Glutamatergic neuron (in vitro differentiated cells): ENCODE measurements around the gene DPYSL3. TPM values are rescaled to one million over a fixed set of nuclear protein-coding genes. Genes with fewer than 3 reads are reported as not detected.

ENCODE experiments used
- DNase-seq: peaks from one replicate; pipeline ENCODE4 v3.0.0; 2022
- H3K27ac Mint-ChIP-seq: one replicate; pipeline ENCODE4 v1.8.0; 2020; ENCODE audit warnings: mild to moderate bottlenecking, mixed read lengths, inconsistent platforms; ENCODE audit not compliant: unreplicated experiment
- H3K27me3 Mint-ChIP-seq: one replicate; pipeline ENCODE4 v1.8.0; 2020; ENCODE audit warnings: mild to moderate bottlenecking, moderate library complexity, mixed read lengths, inconsistent platforms; ENCODE audit not compliant: unreplicated experiment
- H3K36me3 Mint-ChIP-seq: one replicate; pipeline ENCODE4 v1.8.0; 2020; ENCODE audit warnings: mild to moderate bottlenecking, mixed read lengths, inconsistent platforms; ENCODE audit not compliant: unreplicated experiment
- H3K4me1 Mint-ChIP-seq: one replicate; pipeline ENCODE4 v1.8.0; 2020; ENCODE audit warnings: mild to moderate bottlenecking, low read depth, mixed read lengths, inconsistent platforms; ENCODE audit not compliant: unreplicated experiment
- H3K4me3 Mint-ChIP-seq: one replicate; pipeline ENCODE4 v1.8.0; 2020; ENCODE audit warnings: mild to moderate bottlenecking, mixed read lengths, inconsistent platforms; ENCODE audit not compliant: unreplicated experiment
- H3K9me3 Mint-ChIP-seq: one replicate; pipeline ENCODE4 v1.8.0; 2020; ENCODE audit warnings: mild to moderate bottlenecking, moderate library complexity, mixed read lengths, inconsistent platforms; ENCODE audit not compliant: unreplicated experiment
- total RNA-seq: library from RNA; stranded (reverse); fragmentation: NEBNext Ultra II Directional; extraction: Animal tissue kit (Norgen Biotek cat#: 25700); gene quantifications from one replicate; pipeline ENCODE4 v1.2.1, GENCODE V29; 2021; ENCODE audit not compliant: unreplicated experiment
- TF ChIP-seq, protein P1 (sequence below): fragments of 200-600 bp; sonication (generic); IDR thresholded peaks from one replicate; pipeline ENCODE4 v1.5.0; 2021; ENCODE audit not compliant: partially characterized antibody, unreplicated experiment

The DPYSL3 gene
- total RNA-seq, 1 donor from 2014 or later = 571 TPM

DNA sequence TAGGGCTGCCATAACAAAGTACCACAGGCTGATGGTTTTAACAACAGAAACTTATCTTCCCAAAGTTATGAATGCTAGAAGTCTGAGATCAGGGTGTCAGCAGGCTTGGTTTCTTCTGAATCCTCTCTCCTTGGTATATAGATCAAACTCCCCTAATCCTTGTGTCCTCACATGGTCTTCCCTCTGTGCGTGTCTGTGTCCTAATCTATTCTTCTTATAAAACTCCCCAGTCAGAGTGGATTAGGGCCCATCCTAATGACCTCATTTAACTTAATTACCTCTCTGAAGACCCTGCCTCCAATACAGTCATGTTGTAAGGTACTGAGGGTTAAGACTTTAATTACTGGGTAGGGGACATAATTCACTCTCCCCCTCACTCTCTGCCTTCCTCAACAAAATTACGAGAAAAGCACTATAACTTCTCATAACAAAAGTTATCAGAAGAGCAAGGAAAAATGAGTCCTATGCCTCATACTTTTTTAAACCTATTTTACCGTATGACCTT lies 68.6 kb downstream of the DPYSL3 start:
- Mint-ChIP-seq H3K4me1 (peaks cover 43% of the 10 kb centered on the region), H3K27ac (no peak overlapping the region), H3K4me3 (peak overlapping the region; percentile 21), H3K36me3 (peaks cover 9% of the 10 kb centered on the region), H3K27me3 (peaks cover 2% of the 10 kb centered on the region), H3K9me3 (peaks cover 4% of the 10 kb centered on the region)
- no peak for DNase-seq
- TF ChIP-seq, protein P1, sequence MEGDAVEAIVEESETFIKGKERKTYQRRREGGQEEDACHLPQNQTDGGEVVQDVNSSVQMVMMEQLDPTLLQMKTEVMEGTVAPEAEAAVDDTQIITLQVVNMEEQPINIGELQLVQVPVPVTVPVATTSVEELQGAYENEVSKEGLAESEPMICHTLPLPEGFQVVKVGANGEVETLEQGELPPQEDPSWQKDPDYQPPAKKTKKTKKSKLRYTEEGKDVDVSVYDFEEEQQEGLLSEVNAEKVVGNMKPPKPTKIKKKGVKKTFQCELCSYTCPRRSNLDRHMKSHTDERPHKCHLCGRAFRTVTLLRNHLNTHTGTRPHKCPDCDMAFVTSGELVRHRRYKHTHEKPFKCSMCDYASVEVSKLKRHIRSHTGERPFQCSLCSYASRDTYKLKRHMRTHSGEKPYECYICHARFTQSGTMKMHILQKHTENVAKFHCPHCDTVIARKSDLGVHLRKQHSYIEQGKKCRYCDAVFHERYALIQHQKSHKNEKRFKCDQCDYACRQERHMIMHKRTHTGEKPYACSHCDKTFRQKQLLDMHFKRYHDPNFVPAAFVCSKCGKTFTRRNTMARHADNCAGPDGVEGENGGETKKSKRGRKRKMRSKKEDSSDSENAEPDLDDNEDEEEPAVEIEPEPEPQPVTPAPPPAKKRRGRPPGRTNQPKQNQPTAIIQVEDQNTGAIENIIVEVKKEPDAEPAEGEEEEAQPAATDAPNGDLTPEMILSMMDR = no peak

DNA sequence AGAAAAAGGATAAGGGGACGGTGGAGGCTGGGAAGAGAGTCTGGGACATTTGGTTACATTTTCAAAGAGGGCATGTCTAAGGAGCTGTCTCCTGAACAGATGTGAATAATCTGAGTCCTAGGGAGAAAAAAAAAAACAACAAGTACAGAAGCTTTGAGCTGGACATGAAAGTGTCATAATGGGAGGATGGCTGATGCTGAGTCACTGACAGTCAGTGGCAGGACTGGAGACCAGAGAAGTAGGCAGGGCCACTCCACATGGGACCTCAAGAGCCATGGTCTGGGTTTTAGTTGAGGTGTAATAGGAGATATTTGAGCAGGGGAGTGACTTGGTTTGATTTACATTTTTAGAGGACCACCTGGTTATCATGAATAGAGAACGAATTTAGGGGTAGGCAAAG lies 70.6 kb downstream of the DPYSL3 start:
- no peaks in the 10 kb centered on the region for H3K27me3 Mint-ChIP-seq

DNA sequence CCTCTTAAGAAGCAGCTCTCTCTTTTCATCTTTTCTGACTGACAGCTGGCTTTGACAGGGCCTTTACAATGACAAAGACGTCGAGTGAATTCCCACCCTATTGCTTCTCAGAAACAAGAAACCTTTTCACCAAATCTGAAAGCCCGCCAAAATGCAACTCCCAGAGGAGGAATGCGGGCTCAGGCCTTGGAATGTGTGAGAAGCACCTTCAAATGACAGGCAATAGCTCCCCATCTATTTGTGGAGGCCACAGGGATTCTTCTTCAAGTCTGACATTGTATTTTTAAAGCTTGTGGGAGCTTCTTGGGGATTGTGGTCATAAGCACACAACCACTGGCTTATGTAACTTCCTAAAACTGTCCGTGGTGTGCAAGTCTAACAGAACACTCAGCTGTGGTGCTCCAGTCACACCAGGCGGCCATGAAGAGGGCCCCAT lies 72.7 kb downstream of the DPYSL3 start:
- Mint-ChIP-seq H3K9me3 (peaks cover 4% of the 10 kb centered on the region), H3K27me3 (no peaks in the 10 kb centered on the region), H3K36me3 (peaks cover 5% of the 10 kb centered on the region), H3K27ac (no peak overlapping the region), H3K4me3 (no peak overlapping the region), H3K4me1 (peaks cover 65% of the 10 kb centered on the region)
- TF ChIP-seq, protein P1 = no peak
- DNase-seq = no peak

More for the DNA sequence above, 70.6 kb downstream of the DPYSL3 start:
- peaks cover 4% of the 10 kb centered on the region for H3K9me3 Mint-ChIP-seq
- peaks cover 9% of the 10 kb centered on the region for H3K36me3 Mint-ChIP-seq
- peak overlapping the region; percentile 6 for H3K27ac Mint-ChIP-seq
- TF ChIP-seq, protein P1 = no peak
- no peak for DNase-seq
- peaks cover 56% of the 10 kb centered on the region for H3K4me1 Mint-ChIP-seq
- H3K4me3 Mint-ChIP-seq = peak overlapping the region; percentile 2

DNA sequence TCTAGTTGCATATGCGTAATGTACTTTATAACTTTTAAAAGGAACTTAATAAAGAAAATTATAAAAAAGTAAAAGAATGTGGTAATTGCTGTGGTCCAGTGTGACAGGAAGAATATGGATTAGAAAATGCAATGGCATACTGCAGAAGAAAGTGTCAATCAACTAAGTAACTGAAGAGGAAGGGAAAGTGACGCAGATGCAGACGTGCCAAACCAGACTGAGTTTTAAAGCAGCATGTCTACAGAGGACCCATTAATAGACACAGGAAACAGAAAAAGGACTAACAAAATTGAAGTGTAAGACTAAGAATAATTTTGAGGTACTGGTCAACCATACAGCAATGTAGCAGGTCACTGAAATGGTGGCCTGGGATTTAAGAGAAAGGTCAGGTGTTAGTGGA lies 73.3 kb downstream of the DPYSL3 start:
- Mint-ChIP-seq H3K27me3 (no peaks in the 10 kb centered on the region), H3K36me3 (peaks cover 5% of the 10 kb centered on the region), H3K9me3 (peaks cover 4% of the 10 kb centered on the region), H3K27ac (no peak overlapping the region), H3K4me1 (peaks cover 66% of the 10 kb centered on the region), H3K4me3 (no peak overlapping the region)
- TF ChIP-seq, protein P1 = no peak
- DNase-seq = no peak

DNA sequence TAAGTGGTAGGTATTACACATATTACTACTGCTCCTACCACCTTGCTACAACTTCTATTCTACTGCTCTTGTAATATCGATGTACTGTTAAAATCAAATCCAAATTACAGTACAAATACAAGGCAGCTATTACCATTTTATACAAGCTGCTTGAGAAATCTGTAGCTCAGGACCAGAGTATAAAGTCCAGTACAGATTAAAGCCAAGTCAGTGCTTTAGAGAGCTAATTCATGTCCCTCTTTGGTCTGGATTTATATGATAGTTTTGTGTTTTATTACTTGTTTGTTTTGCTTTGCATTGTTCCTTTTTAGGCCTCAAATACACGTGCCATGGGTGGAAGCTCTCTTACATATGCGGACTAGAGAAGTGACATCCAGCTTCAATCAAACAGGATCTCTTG lies 75.8 kb downstream of the DPYSL3 start:
- TF ChIP-seq, protein P1 = no peak
- DNase-seq = no peak
- H3K27me3 Mint-ChIP-seq = no peaks in the 10 kb centered on the region
- peaks cover 4% of the 10 kb centered on the region for H3K9me3 Mint-ChIP-seq
- peak overlapping the region; percentile 43 for H3K4me3 Mint-ChIP-seq
- H3K27ac Mint-ChIP-seq = peak overlapping the region; percentile 1
- H3K4me1 Mint-ChIP-seq = peaks cover 63% of the 10 kb centered on the region
- H3K36me3 Mint-ChIP-seq = peaks cover 5% of the 10 kb centered on the region
